Effector CD8-positive, alpha-beta T cell (primary cell): ENCODE data around the gene MGA.
A peak's percentile ranks its signal among the peaks of the same experiment; 100 is the strongest.
"Not testable (repeated sequence)": the region's sequence is repeated elsewhere in the genome, so short reads cannot be mapped to it uniquely, and the experiment has no call there.

ENCODE experiments used
- DNase-seq: peaks from one replicate; lab custom pipeline; 2025; lab: John Stamatoyannopoulos, UW

Gene MGA

DNA sequence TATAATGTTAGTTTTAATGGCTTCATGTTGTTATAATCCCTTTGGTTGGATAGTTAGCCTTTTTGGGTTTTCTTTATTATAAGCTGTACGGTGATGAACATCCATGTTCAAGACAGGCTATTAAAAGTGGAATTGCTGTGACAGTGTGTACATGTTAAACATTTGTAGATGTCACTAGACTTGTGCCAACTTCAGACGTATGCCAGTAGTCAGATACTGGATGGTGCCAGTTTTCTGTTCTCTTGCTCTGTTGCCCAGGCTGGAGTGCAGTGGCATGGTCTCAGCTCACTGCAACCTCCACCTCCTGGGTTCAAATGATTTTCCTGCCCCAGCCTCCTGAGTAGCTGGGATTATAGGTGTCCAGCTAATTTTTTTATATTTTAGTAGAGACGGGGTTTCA lies 54.1 kb downstream of the MGA start:
- no peak for DNase-seq

DNA sequence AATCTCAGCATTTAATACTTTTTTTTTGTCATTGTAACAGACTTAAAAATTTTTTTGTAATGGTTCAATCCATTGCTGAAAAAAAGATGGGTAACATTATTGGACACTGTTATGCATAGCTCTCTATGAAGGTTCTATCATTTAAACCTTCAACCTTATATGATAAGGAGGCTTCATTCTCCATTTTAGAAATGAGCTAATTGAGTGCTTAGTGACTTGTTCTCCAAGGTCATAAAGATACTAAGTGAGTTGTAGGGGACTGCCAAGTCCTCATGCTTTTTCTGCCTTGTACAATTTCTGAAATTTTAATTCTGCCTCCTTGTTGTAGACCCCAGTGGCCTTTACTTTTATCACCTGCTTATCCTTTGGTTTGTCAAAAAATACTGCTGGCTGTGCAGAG lies 56.7 kb downstream of the MGA start:
- no peak for DNase-seq

DNA sequence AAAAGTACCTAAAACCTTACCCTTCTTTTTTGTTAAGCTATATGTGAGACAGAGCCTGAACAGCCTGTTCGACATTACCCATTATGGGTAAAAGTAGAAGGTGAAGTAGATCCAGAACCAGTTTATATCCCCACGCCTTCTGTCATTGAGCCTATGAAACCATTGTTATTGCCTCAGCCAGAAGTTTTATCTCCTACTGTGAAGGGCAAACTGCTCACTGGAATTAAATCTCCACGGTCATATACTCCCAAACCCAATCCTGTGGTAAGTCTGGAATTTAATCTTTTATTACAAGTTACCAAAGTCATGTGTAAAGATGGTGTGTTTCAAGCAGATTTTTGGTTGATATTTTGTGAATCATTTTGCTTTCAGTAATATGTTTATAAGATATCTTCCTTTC lies 66.9 kb downstream of the MGA start:
- DNase-seq: no peak

DNA sequence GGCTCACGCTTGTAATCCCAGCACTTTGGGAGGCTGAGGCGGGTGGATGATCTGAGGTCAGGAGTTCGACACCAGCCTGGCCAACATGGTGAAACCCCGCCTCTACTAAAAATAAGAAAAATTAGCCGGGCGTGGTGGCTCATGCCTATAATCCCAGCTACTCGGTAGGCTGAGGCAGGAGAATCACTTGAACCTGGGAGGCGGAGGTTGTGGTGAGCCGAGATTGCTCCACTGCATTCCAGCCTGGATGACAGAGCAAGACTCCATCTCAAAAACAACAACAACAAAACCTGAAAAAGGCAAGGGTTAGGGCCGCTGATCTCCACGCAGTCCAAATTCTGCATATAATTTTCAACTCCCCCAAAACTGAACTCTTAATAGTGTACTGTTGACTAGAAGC lies 67.9 kb downstream of the MGA start:
- DNase-seq: not testable (repeated sequence)

DNA sequence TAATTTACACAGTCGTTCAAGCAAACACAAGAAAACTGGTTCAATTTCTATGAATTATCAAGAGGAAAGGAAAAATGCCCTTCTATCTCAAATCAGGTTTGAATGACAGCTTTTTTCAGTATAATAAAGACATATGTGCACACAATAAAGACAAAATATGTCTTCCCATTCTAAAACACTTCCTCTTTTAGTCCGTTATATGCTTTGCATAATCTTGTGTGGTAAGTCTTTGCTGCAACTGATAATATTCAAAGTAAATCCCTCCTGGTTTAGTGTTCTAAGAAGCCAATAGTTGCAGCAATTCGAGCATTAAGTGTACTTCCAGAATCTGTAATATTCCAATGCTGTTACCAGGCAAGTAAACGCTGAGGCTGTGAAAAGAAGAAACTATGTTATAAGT lies 70.3 kb downstream of the MGA start:
- DNase-seq: no peak

DNA sequence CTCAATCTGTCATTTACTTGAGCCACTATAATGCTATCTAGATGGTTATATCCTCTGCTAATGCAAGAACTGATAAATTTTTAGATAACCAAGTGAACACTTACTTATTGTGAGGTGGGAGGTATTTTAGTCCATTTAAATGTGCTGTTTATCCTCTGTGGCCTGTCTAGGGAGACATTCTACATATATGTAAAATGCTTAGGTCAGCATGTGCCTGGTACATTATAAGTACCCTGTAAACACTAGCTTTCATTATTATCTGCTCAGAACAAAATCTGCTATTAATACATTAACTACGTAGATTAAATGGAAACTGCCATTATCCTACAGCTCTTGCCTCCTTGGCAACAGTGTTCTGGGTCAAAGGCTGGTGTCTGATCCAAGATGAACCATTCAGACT lies 72.3 kb downstream of the MGA start:
- DNase-seq: no peak

DNA sequence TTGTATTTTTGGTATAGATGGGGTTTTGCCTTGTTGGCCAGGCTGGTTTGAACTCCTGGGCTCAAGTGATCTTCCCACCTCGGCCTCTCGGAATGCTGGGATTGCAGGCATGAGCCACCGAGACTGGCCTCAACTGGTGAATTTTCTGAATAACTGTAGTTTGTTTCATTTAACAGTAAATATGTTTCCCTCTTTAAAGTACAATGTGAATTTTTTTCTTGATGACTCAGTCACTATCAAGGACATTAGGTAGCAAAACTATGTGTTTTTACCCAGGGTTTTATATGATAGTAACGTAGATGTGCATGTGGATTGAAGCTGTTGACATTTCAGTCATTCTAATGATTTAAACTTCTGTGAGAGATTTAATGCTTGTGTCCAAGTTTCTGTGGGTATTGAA lies 73.9 kb downstream of the MGA start:
- no peak for DNase-seq

DNA sequence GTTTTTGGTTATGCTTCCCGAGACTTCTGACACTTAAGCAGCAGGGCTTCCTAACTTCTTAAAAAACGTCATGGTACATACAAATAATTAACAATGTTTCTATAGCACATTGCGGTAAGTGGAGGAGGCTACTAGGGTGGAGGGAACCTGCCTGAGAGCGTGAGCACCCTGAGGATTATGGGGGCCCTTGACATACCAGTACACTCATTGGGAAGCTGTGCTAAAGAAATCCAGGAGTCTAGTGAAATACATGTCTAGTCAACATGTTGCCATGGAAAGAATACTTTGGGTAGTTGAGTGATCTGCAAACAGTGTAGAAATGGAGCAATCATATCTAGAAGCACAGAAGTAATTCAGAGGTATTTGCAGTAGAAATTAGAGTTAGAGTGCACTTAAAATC lies 74.8 kb downstream of the MGA start:
- no peak for DNase-seq

DNA sequence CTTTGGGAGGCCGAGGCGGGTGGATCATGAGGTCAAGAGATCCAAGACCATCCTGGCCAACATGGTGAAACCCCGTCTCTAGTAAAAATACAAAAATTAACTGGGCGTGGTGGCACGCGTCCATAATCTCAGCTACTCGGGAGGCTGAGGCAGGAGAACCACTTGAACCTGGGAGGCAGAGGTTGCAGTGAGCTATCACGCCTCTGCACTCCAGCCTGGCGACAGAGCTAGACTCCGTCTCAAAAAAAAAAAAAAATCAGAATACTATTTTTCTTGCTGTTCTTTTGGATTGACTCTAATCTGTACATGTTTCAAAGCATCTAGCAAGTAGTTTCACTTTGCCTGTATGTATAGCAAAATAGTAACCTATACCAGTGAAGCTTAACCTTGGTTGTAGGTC lies 75.3 kb downstream of the MGA start:
- DNase-seq: not testable (repeated sequence)

DNA sequence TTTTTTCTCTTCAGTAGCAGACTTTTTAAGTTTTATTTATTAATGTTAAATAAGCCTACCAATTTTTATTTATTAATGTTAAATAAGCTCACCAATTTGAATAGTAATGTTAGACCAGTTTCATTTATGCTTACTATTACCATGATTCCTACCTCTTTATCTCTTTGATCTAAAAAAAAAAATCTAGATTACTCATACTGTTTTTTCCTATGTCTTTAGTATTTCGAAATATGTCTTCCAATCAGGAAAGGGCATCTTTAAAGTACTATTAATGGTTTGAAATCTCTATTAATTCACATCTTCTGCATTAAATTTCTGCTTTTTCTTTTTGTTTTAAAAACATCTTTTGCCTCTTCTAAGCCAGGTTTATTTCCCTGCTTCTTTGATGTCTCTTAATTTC lies 86.6 kb downstream of the MGA start:
- no peak for DNase-seq

DNA sequence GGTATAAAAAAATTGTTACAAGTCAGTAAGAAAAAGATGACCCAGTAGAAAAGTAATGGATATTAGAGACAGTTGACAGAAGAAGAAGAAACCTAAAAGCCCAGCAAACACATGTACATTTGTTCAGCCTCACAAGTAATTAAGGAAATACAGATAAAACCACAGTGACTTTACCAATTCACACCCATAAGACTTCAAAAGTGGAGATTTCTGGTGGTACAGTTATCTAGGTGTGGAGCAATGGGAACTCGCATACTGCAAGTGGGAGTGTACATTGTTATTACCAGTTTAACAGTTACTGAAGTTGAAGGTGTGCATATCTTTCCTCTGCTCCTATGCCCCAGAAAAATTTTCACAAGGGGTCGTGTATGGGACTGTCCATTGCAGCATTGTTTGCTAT lies 96.0 kb downstream of the MGA start:
- DNase-seq: no peak

DNA sequence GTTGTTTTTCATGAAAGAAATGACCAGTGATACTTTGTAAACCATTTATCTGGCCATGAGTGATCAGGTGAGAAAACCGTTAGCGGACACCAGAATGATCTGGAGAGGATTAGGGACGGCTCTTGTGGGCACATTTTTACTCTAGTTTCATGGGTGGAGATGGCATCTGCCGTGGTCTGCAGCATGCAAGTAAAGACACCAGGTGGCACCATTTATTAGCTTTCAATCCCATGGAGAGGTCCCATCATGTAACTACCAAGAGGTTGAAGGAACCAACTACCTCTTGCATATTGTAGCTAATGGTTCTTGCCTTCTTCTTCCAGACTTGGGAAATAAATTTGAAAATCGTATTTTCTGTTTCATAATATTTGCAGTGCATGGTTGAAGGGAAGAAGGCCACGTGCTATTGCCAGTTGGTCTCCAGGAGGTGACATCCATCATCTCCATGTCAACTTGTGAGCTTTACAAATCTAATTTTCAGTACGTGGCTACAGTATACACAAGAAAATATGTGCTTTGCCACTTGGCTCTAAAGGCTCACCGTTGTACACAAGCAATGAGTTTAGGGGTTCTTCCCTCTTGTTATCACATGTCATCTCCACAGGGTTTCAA lies 112.6 kb downstream of the MGA start:
- peak; percentile 23 for DNase-seq

DNA sequence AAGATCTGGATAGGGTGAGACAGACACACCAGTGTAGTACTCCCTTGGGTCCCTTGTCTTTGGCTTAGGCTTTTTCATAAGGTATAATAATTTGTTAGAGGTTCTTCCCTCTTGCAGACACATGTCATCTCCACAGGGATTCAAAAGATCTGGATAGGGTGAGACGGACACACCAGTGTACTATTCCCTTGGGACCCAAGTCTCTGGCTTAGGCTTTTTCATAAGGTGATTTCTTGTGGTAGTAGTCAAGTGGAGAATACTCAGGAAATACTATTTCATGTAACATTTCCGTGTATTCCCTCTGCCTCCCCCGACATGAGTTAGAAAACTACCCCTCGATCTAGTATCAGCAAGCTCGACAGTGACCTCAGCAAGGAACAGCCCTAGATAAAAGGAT lies 113.1 kb downstream of the MGA start:
- no peak for DNase-seq

DNA sequence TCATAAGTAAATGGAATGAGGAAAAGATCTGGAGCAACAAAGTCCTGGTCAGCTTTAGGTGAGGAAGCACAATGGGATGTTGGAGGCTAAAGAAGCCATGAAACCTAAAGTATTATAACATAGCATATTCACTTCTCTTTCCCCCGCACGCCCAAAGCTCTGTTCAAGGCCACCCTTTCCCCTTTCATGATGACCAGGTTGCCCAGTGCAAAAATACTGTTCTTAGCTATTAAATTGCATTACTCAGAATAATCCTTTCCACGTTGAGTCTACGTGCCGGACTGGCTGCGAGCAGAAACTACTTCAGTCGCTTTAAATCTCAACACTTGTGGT lies 113.5 kb downstream of the MGA start:
- no peak for DNase-seq

DNA sequence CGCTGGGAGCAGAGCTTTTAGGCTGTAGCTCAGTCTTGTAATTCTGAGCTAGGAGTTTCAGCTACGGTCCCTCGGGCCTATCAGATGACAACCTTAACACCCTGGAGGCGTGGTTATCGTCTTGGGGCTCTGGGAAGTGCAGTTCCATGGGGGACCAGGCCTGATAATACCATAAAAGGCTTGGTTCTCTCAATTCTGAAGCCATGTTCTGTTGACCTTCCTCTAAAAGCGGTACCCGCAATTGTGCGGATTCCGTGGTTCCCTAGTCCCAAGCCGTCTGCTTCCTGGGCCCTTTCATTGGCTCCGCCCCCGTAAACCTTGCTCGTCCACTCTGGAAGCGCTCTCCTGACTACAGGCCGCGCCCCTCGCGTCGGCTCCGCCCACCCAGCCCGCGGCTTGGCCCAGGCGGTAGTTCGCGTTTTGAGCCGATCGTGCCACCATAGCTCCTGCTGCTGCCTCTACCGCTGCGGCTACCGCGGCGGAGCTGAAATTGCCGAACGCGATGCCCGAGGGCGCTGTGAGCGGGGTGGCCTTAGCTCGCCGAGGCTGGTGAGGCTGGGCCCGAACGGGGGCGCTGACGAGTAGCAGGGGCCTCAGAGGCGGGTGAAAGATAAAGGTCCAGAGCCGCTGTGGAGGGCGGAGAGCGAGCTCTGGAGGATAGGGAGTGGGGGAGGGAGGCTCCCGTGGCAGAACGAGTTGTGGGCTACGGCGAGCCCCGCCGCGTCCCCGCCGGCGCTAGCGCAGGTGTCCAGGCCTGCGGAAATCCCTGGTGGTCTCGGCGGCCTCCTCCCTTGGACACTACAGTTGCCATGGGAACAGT lies 114.1 kb downstream of the MGA start, which contains the start of gene MAPKBP1:
Gene MAPKBP1, plus strand, starts transcription at position 423 of the 820 bp plus-strand sequence. CDS start 792 bp downstream, outside the sequence.
- peak; percentile 92 for DNase-seq

DNA sequence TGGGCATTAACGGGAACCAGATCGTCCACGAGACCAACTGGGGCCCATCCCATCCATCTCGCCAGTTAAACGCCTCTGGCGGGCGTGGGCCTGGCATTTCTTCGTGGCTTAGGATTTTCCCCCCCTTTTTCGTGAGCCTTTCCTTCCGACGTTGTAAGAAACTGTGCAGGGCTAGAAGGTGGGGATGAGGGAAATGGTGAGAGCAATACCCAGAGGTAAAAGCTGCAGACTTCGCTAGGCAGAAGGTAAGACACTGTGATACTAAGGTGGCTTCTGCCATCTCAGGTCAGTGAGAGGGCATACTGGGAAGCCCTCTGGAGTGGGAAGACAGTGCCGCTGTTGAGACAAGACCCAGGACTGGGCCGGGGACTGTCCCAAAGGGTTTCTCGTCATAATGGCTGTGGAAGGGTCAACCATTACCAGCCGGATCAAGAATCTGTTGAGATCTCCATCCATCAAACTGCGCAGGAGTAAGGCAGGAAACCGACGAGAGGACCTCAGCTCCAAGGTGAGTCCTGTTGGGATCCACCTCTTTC lies 114.7 kb downstream of the MGA start:
- no peak for DNase-seq

DNA sequence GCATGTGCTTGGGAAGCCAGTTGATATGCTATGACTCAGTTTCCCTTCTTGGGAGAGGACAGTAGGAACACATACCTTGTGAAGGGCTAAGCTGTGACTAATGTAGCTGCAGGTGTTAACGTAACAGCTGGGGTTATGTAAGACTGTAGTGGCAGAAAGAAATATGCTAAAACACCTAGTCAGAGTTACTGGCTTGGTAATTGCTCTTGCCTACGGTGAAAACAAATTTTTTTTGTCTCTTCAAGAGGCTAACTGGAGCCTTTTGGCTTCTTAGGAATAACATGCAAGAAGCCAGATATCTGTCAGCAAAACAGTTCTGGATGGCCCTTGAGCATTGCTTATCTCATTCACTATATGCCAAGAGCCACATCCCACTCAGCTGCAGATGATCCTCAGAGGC lies 115.4 kb downstream of the MGA start:
- DNase-seq: no peak

DNA sequence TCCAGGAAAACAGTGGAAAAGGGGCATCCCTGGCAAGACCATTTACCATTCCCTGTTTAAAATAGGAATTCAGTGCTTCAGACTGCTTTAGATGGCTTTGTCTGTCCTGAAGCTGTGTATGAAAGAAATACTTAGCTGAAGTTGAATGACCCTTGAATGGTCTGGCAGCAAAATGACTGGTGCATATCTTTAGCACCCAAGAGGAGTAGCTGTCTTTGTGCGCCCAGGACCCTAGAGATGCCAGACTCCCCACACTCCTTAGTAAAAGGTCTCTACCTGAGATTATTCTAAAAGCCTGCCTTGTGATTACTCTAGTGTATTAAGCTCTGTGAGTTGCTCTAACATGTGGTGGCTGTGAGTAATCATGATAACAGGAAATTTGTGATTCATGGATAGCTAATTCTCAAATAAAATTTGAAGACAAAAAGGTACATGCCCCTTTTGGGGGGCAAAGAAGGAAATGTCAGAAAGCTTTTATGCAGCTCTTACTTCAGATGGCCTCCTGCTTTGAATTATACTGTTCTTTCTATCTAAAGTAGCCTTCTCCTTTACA lies 117.3 kb downstream of the MGA start:
- DNase-seq: no peak

DNA sequence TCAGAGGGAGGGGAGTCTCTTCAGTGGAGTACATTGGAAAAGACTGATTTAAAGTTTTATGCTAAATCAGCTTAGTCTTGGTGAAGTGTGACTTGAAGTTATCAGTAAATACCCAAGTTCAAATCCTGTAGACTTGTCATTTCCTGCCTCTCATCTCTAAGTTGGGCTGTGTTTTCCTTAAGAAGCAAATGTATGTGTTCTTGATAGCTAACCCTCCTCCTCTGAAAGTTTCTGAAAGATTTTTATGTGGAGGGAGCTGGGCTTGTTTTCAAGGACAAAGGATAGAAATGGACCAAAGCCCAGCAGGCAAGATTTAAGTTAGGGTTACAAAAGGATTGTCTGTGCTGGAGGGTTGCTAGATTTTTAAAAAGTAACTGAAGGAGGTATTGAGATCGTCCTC lies 118.3 kb downstream of the MGA start:
- DNase-seq: no peak

DNA sequence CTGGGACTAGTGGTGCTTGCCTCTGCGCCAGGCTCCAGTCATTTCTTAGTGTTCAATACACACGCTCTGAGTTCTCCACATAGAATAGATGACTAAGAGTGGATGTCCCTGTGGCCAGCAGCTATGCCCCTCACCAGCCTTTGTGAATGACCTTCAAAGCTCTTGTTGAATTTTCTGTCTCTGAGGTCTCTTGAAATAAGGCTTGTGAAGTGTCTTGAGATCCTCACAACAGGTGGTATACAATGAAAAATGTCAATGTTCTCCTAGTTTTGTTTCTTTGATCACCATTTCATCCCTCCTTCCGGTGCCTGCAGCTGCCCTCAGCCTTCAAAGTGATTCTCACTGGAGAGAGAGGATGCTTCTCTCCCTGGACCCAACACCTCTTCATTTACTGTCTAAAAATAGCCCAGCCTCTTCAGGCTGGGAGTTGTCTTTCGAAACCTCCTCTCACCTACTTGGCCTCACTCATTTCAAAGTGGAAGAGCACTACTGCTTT lies 119.5 kb downstream of the MGA start:
- no peak for DNase-seq

DNA sequence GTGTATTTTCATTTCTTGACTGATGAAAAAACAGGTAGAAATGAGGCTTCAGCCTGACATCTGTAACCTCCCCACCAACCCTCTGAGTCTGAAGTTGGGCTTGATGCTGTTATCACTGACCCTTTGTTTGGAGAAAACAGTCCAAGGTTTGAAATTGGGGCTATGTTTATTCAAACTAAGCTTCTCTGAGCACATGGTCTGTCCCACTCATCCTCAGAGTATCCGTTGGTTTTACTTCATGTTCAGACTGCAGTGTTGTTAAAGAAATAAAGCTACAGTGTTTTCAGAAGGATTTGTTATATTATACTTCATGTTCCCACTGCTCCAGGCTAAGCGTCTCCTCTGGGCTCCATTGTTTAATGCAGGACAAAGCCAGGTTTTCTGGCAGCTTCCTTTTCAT lies 120.1 kb downstream of the MGA start:
- DNase-seq: no peak

DNA sequence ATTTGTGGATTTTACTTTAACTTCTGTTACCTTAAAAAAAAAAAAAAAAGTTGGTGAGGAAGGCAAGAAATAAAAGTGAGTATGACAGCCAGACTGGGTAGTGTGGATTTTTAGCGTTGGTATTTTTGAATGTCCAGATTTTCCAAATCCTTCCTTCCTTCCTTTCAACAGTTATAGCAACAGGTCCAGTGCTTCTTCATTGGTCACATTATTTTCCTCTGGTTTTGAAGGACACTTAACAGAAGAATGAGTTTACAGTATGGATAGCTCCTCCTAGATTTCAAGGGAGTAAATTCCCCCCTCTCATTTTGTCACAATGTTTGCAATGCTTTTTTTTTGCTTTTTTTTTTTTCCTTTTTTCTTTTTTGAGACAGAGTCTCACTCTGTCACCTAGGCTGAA lies 120.5 kb downstream of the MGA start:
- DNase-seq: no peak
